ENCODE measurements around the gene RPS3.

GRCh38 chr11:75429641-75429901, 30.3 kb downstream of the RPS3 start:
- TF ChIP-seq CTCF (IDR thresholded peaks at IDR 0.05) (no peak), RAD21 (IDR thresholded peaks at IDR 0.05; ENCODE audit: low read length) (no peak), POLR2AphosphoS5 (IDR thresholded peaks at IDR 0.05; ENCODE audit: low read depth, low read length) (no peak), RCOR1 (IDR thresholded peaks at IDR 0.05; ENCODE audit: low read length) (no peak), YY1 (IDR thresholded peaks at IDR 0.05; ENCODE audit: low read depth) (no peak), EZH2phosphoT487 (IDR thresholded peaks at IDR 0.05; ENCODE audit: borderline replicate concordance, low read depth) (no peak), SIN3A (IDR thresholded peaks at IDR 0.05; ENCODE audit: borderline replicate concordance, low read depth, low read length) (no peak), EP300 (IDR thresholded peaks at IDR 0.05; ENCODE audit: borderline replicate concordance in 1 of 2, low read depth in 1 of 2, low read length in 1 of 2) (no peak), NRF1 (IDR thresholded peaks at IDR 0.05; ENCODE audit: low read depth, low read length) (no peak), GABPA (IDR thresholded peaks at IDR 0.05; ENCODE audit: low read depth) (no peak), SMC3 (IDR thresholded peaks at IDR 0.05; ENCODE audit: low read depth, low read length) (no peak)
